Activated T-helper 2 cell treated with anti-CD3 and anti-CD28 coated beads, Interferon-gamma antibody, Interleukin-2, Interleukin-4, amounts not matched to agents 10 μg/mL and 5 μg/mL and 100 μg/mL, durations not matched to agents 14 hours and 24 hours and 36 hours (primary cell): Measurements from ENCODE around the gene PARD6G. TPM values are rescaled to one million over a fixed set of nuclear protein-coding genes. Genes with fewer than 3 reads are reported as not detected.

ENCODE experiments used
- DNase-seq: peaks from one replicate; pipeline ENCODE4 v3.0.0; 2021; ENCODE audit warnings: low spot score
- H3K27ac Mint-ChIP-seq: one replicate; pipeline ENCODE4 v1.8.0; 2021; ENCODE audit warnings: mixed read lengths
- H3K27me3 Mint-ChIP-seq: one replicate; pipeline ENCODE4 v1.8.0; 2021; ENCODE audit warnings: low read depth, mixed read lengths
- H3K36me3 Mint-ChIP-seq: one replicate; pipeline ENCODE4 v1.8.0; 2021; ENCODE audit warnings: low read depth, mixed read lengths
- H3K4me1 Mint-ChIP-seq: one replicate; pipeline ENCODE4 v1.8.0; 2021; ENCODE audit warnings: low read depth, mixed read lengths
- H3K4me3 Mint-ChIP-seq: one replicate; pipeline ENCODE4 v1.8.0; 2021; ENCODE audit warnings: low read depth, mild to moderate bottlenecking, moderate library complexity, mixed read lengths
- H3K9me3 Mint-ChIP-seq: one replicate; pipeline ENCODE4 v1.8.0; 2021; ENCODE audit warnings: mixed read lengths
- intact Hi-C: fragments of 100-400 bp; cut with micrococcal nuclease; formaldehyde crosslinking; loops from one replicate; pipeline ENCODE4 v1.15.1; 2023
- total RNA-seq: library from RNA; stranded (reverse); gene quantifications from 2 replicates; pipeline ENCODE4 v1.2.3, GENCODE V29; 2022

PARD6G gene
- total RNA-seq, 1 donor from 2014 or later: 0.21 TPM

GRCh38 chr18:80200171-80200931 lies 47.0 kb downstream of the PARD6G start:
- Mint-ChIP-seq H3K4me3 (no peak overlapping the region), H3K36me3 (no peaks in the 10 kb centered on the region), H3K27me3 (peaks cover 46% of the 10 kb centered on the region), H3K27ac (no peak overlapping the region), H3K4me1 (peaks cover 25% of the 10 kb centered on the region), H3K9me3 (no peaks in the 10 kb centered on the region)
- intact Hi-C loops: loop anchor here (5.0 kb wide), 1 partner anchor 43 kb away; no protein-coding TSS in a partner anchor
- DNase-seq: no peak

DNA sequence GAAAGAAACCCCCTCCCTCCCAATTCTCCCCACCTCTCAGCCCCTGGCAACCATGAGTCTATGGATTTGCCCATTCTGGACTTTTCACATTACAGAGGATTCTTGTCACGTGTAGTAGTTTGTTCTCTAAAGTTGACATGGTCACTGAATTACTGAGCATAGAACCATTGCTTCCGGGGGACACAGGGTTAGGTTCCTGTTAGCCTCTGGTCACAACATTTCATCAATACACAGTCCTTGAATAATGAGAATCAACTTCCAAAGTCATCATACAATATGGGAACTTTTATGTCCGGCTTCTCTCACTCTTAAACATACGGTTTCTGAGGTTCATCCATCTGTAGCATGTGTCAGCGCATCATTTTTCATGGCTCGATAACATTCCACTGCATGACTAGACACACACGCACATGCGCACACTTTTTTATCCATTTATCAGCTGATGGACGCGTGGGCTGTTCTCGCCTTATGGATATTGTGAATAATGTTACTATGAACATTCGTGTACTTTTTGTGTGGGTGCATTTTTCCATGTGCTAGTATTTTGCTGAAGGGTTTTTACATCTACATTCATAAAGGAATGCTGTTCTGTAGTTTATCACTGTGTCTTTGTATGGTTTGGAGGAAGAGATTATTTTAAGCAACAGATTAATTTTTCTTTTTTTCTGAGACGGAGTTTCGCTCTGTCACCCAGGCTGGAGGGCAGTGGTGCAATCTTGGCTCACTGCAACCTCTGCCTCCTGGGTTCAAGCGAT lies 48.1 kb downstream of the PARD6G start:
- intact Hi-C loops: no loop called here
- Mint-ChIP-seq H3K27ac (no peak overlapping the region), H3K4me1 (peaks cover 34% of the 10 kb centered on the region), H3K27me3 (peaks cover 52% of the 10 kb centered on the region), H3K4me3 (no peak overlapping the region), H3K9me3 (no peaks in the 10 kb centered on the region), H3K36me3 (no peaks in the 10 kb centered on the region)
- DNase-seq: no peak

DNA sequence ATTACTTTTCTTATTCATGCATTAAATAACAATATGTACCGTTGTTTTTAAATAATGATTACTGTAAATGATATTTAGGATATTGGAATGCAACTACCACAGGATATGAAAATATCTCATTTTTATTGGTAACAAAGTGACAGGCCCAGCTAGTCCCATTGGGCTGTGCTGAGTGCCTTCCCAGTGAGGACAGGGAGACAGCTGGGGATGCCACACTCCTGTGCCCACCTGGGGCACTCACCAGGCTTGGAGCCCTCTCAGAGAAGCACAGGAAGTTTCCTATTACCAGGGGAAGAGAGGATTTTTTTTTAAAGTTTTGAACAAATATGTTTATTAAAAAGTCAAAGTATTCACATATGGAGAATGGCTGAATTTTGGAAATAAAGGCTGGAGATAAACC lies 48.9 kb downstream of the PARD6G start:
- no peak for DNase-seq
- no peaks in the 10 kb centered on the region for H3K36me3 Mint-ChIP-seq
- H3K27ac Mint-ChIP-seq: no peak overlapping the region
- intact Hi-C loops: no loop called here
- H3K9me3 Mint-ChIP-seq: no peaks in the 10 kb centered on the region
- H3K4me1 Mint-ChIP-seq: peaks cover 31% of the 10 kb centered on the region
- no peak overlapping the region for H3K4me3 Mint-ChIP-seq
- peaks cover 53% of the 10 kb centered on the region for H3K27me3 Mint-ChIP-seq

DNA sequence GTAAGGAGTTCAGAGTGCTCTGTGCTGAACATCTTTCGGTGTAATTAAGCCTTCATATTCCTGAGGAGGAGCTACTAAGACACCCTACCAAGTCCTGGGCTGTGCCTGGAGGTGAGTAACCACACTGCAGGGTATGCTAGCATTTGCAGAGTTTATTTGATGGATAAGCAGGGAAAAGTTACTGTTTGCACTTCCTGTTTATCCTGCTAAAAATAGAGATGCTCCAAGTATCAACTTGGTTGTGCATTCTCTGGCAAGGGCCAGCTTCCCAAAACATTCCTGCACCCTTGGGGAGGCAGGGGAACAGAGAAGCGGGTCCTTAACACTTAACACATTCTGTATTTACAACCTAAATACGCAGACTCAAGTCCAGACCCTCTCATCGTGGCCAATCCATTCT lies 49.8 kb downstream of the PARD6G start:
- intact Hi-C loops: no loop called here
- peaks cover 46% of the 10 kb centered on the region for H3K27me3 Mint-ChIP-seq
- peaks cover 22% of the 10 kb centered on the region for H3K4me1 Mint-ChIP-seq
- no peak overlapping the region for H3K4me3 Mint-ChIP-seq
- no peak overlapping the region for H3K27ac Mint-ChIP-seq
- no peaks in the 10 kb centered on the region for H3K9me3 Mint-ChIP-seq
- DNase-seq: no peak
- no peaks in the 10 kb centered on the region for H3K36me3 Mint-ChIP-seq

GRCh38 chr18:80196528-80197320 lies 50.6 kb downstream of the PARD6G start:
- H3K4me3 Mint-ChIP-seq: no peak overlapping the region
- intact Hi-C loops: no loop called here
- H3K27me3 Mint-ChIP-seq: peaks cover 49% of the 10 kb centered on the region
- DNase-seq: no peak
- H3K27ac Mint-ChIP-seq: no peak overlapping the region
- H3K36me3 Mint-ChIP-seq: no peaks in the 10 kb centered on the region
- peaks cover 16% of the 10 kb centered on the region for H3K4me1 Mint-ChIP-seq
- no peaks in the 10 kb centered on the region for H3K9me3 Mint-ChIP-seq

DNA sequence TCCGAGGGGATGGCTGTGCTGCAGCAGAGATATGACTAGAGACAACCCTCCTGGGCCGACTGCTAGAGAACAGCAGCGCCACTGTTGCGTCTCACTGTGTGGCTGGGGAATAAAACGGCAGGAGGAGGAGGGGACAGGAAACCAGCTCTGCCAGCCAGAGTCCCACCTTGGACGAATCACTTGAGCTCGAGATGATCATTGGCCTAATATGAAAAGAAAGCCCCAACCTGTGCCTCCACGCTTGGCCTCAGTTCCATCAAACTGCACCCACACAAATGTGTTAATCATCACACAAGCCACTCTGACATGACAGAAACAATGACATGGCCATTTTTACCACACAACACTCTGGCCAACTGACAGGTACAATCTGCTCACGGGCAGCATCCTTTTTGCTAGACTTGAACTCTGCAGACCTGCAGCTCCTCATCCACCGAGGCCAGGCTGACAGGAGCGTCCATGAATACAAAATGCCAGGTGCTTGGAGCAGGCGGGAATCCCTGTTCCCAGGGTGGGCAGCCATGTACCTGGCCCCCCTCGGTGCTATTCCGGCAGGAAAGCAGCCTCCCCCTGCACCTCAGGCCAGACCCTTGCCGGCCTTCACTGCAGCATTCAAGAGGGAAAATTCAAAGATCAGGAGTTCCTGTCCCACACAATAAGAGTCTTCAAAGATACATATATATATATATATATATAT lies 52.3 kb downstream of the PARD6G start:
- peaks cover 51% of the 10 kb centered on the region for H3K27me3 Mint-ChIP-seq
- H3K27ac Mint-ChIP-seq: no peak overlapping the region
- no peak overlapping the region for H3K4me3 Mint-ChIP-seq
- DNase-seq: no peak
- no peaks in the 10 kb centered on the region for H3K36me3 Mint-ChIP-seq
- intact Hi-C loops: no loop called here
- peaks cover 10% of the 10 kb centered on the region for H3K4me1 Mint-ChIP-seq
- H3K9me3 Mint-ChIP-seq: no peaks in the 10 kb centered on the region

- intact Hi-C loops: no loop called here
- H3K9me3 Mint-ChIP-seq: no peaks in the 10 kb centered on the region
- peaks cover 46% of the 10 kb centered on the region for H3K27me3 Mint-ChIP-seq
- DNase-seq: no peak
- H3K4me3 Mint-ChIP-seq: no peak overlapping the region
- no peaks in the 10 kb centered on the region for H3K36me3 Mint-ChIP-seq
- H3K27ac Mint-ChIP-seq: no peak overlapping the region
- peaks cover 10% of the 10 kb centered on the region for H3K4me1 Mint-ChIP-seq
Observed at GRCh38 chr18:80193701-80194100, 53.6 kb downstream of the PARD6G start.

- H3K4me1 Mint-ChIP-seq: peaks cover 10% of the 10 kb centered on the region
- intact Hi-C loops: no loop called here
- peaks cover 39% of the 10 kb centered on the region for H3K27me3 Mint-ChIP-seq
Observed at GRCh38 chr18:80192653-80193385, 54.5 kb downstream of the PARD6G start.

DNA sequence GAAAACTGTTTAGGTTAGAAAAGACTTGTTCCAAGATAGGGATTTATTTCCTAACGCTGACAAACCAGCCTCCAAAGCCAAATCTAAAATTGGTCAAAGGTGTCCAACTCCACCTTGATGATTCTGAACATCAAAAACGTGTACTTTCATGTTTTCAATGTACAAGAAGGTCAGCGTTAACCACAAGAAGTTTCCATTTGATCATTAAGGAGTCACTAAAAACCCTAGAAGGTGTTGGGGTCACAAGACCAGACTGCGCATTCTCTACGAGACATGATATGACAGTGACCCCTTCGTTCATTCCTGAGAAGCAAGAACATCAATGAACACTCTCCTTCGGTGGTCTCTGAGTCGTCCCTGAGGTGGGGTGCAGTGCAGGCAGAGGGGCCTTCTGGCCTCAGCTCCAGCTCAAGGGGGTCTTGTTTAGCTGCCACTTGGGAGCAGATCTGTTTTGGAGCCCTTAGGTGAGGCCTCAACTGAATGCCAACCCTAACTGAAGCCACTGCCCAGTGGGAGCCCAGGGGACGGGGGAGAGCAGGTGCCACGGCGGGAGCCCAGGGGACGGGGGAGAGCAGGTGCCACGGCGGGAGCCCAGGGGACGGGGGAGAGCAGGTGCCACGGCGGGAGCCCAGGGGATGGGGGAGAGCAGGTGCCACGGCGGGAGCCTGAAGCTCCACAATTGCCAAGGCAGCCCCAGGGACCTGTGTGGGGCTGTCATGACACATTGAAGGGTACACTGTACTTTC lies 55.2 kb downstream of the PARD6G start:
- Mint-ChIP-seq H3K4me1 (peaks cover 10% of the 10 kb centered on the region), H3K4me3 (no peak overlapping the region), H3K9me3 (no peaks in the 10 kb centered on the region), H3K27ac (no peak overlapping the region), H3K27me3 (peaks cover 33% of the 10 kb centered on the region), H3K36me3 (no peaks in the 10 kb centered on the region)
- intact Hi-C loops: no loop called here
- DNase-seq: no peak

More at GRCh38 chr18:80192653-80193385, 54.5 kb downstream of the PARD6G start:
- H3K9me3 Mint-ChIP-seq: no peaks in the 10 kb centered on the region
- no peaks in the 10 kb centered on the region for H3K36me3 Mint-ChIP-seq
- no peak overlapping the region for H3K27ac Mint-ChIP-seq
- H3K4me3 Mint-ChIP-seq: no peak overlapping the region
- no peak for DNase-seq

GRCh38 chr18:80191264-80191663 lies 56.0 kb downstream of the PARD6G start:
- intact Hi-C loops: no loop called here
- Mint-ChIP-seq H3K4me1 (peaks cover 10% of the 10 kb centered on the region), H3K36me3 (no peaks in the 10 kb centered on the region), H3K27me3 (peaks cover 29% of the 10 kb centered on the region), H3K27ac (no peak overlapping the region), H3K9me3 (no peaks in the 10 kb centered on the region), H3K4me3 (no peak overlapping the region)
- no peak for DNase-seq

GRCh38 chr18:80190311-80190710 lies 57.0 kb downstream of the PARD6G start:
- Mint-ChIP-seq H3K9me3 (no peaks in the 10 kb centered on the region), H3K4me1 (peaks cover 10% of the 10 kb centered on the region), H3K4me3 (no peak overlapping the region), H3K36me3 (no peaks in the 10 kb centered on the region), H3K27ac (no peak overlapping the region), H3K27me3 (peaks cover 27% of the 10 kb centered on the region)
- intact Hi-C loops: no loop called here
- no peak for DNase-seq
